ENCODE results near the gene KIF3B.
"Not testable (repeated sequence)": the region's sequence is repeated elsewhere in the genome, so short reads cannot be mapped to it uniquely, and the experiment has no call there.

KIF3B gene

GRCh38 chr20:32238483-32239425 lies 38.7 kb upstream of the KIF3B start:
- Mint-ChIP-seq H3K36me3 (peaks cover 9% of the 10 kb centered on the region), H3K9me3 (no peaks in the 10 kb centered on the region), H3K27ac (no peak overlapping the region), H3K27me3 (no peaks in the 10 kb centered on the region), H3K4me1 (peaks cover 7% of the 10 kb centered on the region), H3K4me3 (no peak overlapping the region)
- no peak for DNase-seq (ENCODE audit: low spot score in 2 of 2)
- ATAC-seq (ENCODE audit: low read depth): no peak

- Mint-ChIP-seq H3K9me3 (no peaks in the 10 kb centered on the region), H3K4me3 (no peak overlapping the region), H3K27ac (no peak overlapping the region), H3K36me3 (peaks cover 9% of the 10 kb centered on the region), H3K27me3 (no peaks in the 10 kb centered on the region), H3K4me1 (peaks cover 7% of the 10 kb centered on the region)
- ATAC-seq (ENCODE audit: low read depth): no peak
- no peak for DNase-seq (ENCODE audit: low spot score in 2 of 2)
These were observed 37.2 kb upstream of the KIF3B start for GRCh38 chr20:32240205-32240604.

- no peak overlapping the region for H3K4me3 Mint-ChIP-seq
- no peak overlapping the region for H3K27ac Mint-ChIP-seq
- H3K4me1 Mint-ChIP-seq: peaks cover 7% of the 10 kb centered on the region
These were observed 35.6 kb upstream of the KIF3B start for GRCh38 chr20:32241807-32242206.

GRCh38 chr20:32244150-32244823 lies 33.2 kb upstream of the KIF3B start:
- ATAC-seq (ENCODE audit: low read depth) (no peak), DNase-seq (ENCODE audit: low spot score in 2 of 2) (no peak)
- no peak overlapping the region for H3K4me3 Mint-ChIP-seq
- H3K36me3 Mint-ChIP-seq: no peaks in the 10 kb centered on the region
- H3K9me3 Mint-ChIP-seq: no peaks in the 10 kb centered on the region
- H3K27me3 Mint-ChIP-seq: no peaks in the 10 kb centered on the region
- no peak overlapping the region for H3K27ac Mint-ChIP-seq
- H3K4me1 Mint-ChIP-seq: peaks cover 7% of the 10 kb centered on the region

More at GRCh38 chr20:32241807-32242206, 35.6 kb upstream of the KIF3B start:
- ATAC-seq (ENCODE audit: low read depth) (no peak), DNase-seq (ENCODE audit: low spot score in 2 of 2) (no peak)
- Mint-ChIP-seq H3K36me3 (peaks cover 4% of the 10 kb centered on the region), H3K9me3 (no peaks in the 10 kb centered on the region), H3K27me3 (no peaks in the 10 kb centered on the region)

- no peak overlapping the region for H3K4me3 Mint-ChIP-seq
- DNase-seq (ENCODE audit: low spot score in 2 of 2) (no peak), ATAC-seq (ENCODE audit: low read depth) (no peak)
- no peaks in the 10 kb centered on the region for H3K27me3 Mint-ChIP-seq
- H3K4me1 Mint-ChIP-seq: peaks cover 4% of the 10 kb centered on the region
- H3K9me3 Mint-ChIP-seq: no peaks in the 10 kb centered on the region
- no peak overlapping the region for H3K27ac Mint-ChIP-seq
- no peaks in the 10 kb centered on the region for H3K36me3 Mint-ChIP-seq
These were observed 32.5 kb upstream of the KIF3B start for GRCh38 chr20:32244959-32245358.

GRCh38 chr20:32246208-32246607 lies 31.2 kb upstream of the KIF3B start:
- H3K9me3 Mint-ChIP-seq; H3K4me1 Mint-ChIP-seq; DNase-seq (ENCODE audit: low spot score in 2 of 2); H3K27ac Mint-ChIP-seq; ATAC-seq (ENCODE audit: low read depth); H3K27me3 Mint-ChIP-seq; H3K36me3 Mint-ChIP-seq; H3K4me3 Mint-ChIP-seq: not testable (repeated sequence)

GRCh38 chr20:32248043-32248442 lies 29.4 kb upstream of the KIF3B start:
- ATAC-seq (ENCODE audit: low read depth) (no peak), DNase-seq (ENCODE audit: low spot score in 2 of 2) (no peak)
- Mint-ChIP-seq H3K9me3 (no peaks in the 10 kb centered on the region), H3K4me1 (peaks cover 6% of the 10 kb centered on the region), H3K36me3 (no peaks in the 10 kb centered on the region), H3K4me3 (no peak overlapping the region), H3K27me3 (peaks cover 2% of the 10 kb centered on the region), H3K27ac (no peak overlapping the region)

GRCh38 chr20:32249030-32249738 lies 28.3 kb upstream of the KIF3B start:
- Mint-ChIP-seq H3K9me3 (no peaks in the 10 kb centered on the region), H3K4me1 (peaks cover 6% of the 10 kb centered on the region), H3K36me3 (no peaks in the 10 kb centered on the region), H3K27me3 (peaks cover 2% of the 10 kb centered on the region), H3K4me3 (no peak overlapping the region), H3K27ac (no peak overlapping the region)
- ATAC-seq (ENCODE audit: low read depth): peak; percentile 91
- peak in 1 of 2 donors; percentile 9 for DNase-seq (ENCODE audit: low spot score in 2 of 2)

- Mint-ChIP-seq H3K27ac (no peak overlapping the region), H3K27me3 (peaks cover 2% of the 10 kb centered on the region), H3K4me3 (no peak overlapping the region), H3K4me1 (peaks cover 6% of the 10 kb centered on the region), H3K36me3 (no peaks in the 10 kb centered on the region), H3K9me3 (no peaks in the 10 kb centered on the region)
- DNase-seq (ENCODE audit: low spot score in 2 of 2): no peak
- ATAC-seq (ENCODE audit: low read depth): no peak
These were observed 26.0 kb upstream of the KIF3B start for GRCh38 chr20:32251470-32251869.

- Mint-ChIP-seq H3K4me3 (no peak overlapping the region), H3K36me3 (no peaks in the 10 kb centered on the region), H3K9me3 (no peaks in the 10 kb centered on the region), H3K27me3 (peaks cover 2% of the 10 kb centered on the region), H3K4me1 (peaks cover 6% of the 10 kb centered on the region), H3K27ac (no peak overlapping the region)
- ATAC-seq (ENCODE audit: low read depth): no peak
- DNase-seq (ENCODE audit: low spot score in 2 of 2): no peak
These were observed 25.3 kb upstream of the KIF3B start for GRCh38 chr20:32252189-32252588.

GRCh38 chr20:32260973-32261372 lies 16.5 kb upstream of the KIF3B start:
- not testable (repeated sequence) for H3K27ac Mint-ChIP-seq; H3K27me3 Mint-ChIP-seq; H3K36me3 Mint-ChIP-seq; DNase-seq (ENCODE audit: low spot score in 2 of 2); H3K4me3 Mint-ChIP-seq; H3K4me1 Mint-ChIP-seq; H3K9me3 Mint-ChIP-seq; ATAC-seq (ENCODE audit: low read depth)

- ATAC-seq (ENCODE audit: low read depth) (no peak), DNase-seq (ENCODE audit: low spot score in 2 of 2) (no peak)
- Mint-ChIP-seq H3K4me3 (no peak overlapping the region), H3K27me3 (no peaks in the 10 kb centered on the region), H3K27ac (no peak overlapping the region), H3K4me1 (no peaks in the 10 kb centered on the region), H3K36me3 (peaks cover 2% of the 10 kb centered on the region), H3K9me3 (no peaks in the 10 kb centered on the region)
These were observed 15.8 kb upstream of the KIF3B start for GRCh38 chr20:32261644-32262043.

GRCh38 chr20:32263398-32263954 lies 14.0 kb upstream of the KIF3B start:
- no peak for DNase-seq (ENCODE audit: low spot score in 2 of 2)
- Mint-ChIP-seq H3K4me1 (peaks cover 5% of the 10 kb centered on the region), H3K4me3 (no peak overlapping the region), H3K9me3 (no peaks in the 10 kb centered on the region), H3K27ac (no peak overlapping the region), H3K36me3 (peaks cover 2% of the 10 kb centered on the region), H3K27me3 (no peaks in the 10 kb centered on the region)
- no peak for ATAC-seq (ENCODE audit: low read depth)

- Mint-ChIP-seq H3K4me1 (peaks cover 10% of the 10 kb centered on the region), H3K27ac (no peak overlapping the region), H3K9me3 (no peaks in the 10 kb centered on the region), H3K4me3 (no peak overlapping the region), H3K36me3 (no peaks in the 10 kb centered on the region), H3K27me3 (peaks cover 1% of the 10 kb centered on the region)
- no peak for ATAC-seq (ENCODE audit: low read depth)
- no peak for DNase-seq (ENCODE audit: low spot score in 2 of 2)
These were observed 5.8 kb upstream of the KIF3B start for GRCh38 chr20:32271620-32272019.
